ENCODE data around the gene VMP1.

VMP1 gene

DNA sequence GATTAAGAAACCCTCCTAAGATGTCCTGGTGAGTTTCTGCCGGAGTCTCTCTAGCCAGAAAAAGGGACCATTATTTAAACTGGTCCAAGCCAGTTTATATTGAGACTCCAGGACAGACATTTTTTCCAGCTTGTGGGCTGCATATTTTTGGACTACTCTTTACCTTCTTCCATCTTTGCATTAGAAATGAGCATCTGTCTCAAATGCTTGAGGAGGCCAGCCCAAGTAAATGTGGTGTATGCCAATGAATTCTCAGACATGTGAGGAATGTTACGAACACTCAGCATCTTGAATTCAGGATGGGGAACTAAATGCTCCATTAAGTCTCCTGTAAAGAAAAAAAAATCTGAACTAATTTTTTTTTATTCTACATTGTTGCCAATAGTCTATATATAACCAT, 166.9 kb downstream of the VMP1 start:
- no peak for DNase-seq

DNA sequence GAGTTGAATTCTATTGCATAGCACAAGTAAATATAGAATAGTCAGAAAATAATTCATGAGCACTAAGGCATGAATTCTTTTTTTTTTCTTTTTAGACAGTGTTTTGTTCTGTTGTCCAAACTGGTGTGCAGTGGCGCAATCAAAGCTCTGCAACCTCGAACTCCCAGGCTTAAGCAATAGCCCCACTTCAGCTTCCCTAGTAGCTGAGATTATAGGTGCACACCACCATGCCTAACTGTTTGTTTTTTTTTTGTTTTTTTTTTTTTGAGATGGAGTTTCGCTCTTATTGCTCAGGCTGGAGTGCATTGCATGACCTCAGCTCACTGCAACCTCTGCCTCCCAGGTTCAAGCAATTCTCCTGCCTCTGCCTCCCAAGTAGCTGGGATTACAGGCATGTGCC, 168.7 kb downstream of the VMP1 start:
- no peak for DNase-seq

DNA sequence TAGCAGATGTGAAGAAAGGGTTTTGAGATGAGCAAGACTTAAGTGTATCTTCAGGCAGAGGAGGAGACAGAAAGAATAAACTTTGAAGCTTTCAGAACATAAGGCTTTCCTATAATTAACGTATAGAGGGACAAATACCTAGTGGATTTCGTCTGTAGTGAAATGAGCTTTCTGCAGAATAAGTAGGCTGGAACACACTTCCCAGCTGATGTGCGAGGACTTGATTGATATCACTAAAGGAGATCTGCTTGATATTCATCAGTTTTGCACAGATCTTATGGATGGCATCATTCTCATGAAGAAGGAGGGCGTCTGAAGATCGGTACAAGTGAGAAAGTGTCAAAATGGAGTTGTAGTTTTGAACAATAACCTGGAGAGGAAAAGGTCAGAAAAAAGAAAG, 170.5 kb downstream of the VMP1 start:
- DNase-seq, result no peak

DNA sequence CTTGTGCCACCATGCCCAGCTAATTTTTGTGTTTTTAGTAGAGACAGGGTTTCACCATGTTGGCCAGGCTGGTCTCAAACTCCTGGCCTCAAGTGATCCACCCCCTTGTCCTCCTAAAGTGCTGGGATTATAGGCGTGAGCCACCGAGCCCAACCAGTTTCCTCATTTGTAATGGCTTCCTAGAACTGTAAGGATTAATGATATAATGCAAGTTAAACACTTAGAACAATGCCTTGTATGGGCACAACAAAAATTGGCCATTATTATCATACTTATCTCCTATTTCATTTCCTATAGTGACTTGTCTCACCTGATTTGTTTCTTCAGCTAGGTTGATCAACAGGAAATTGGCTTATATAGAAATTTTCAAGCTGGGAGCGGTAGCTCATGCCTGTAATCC, 171.2 kb downstream of the VMP1 start:
- DNase-seq, result no peak

GRCh38 chr17:59884861-59885260, 177.4 kb downstream of the VMP1 start:
- no peak for DNase-seq

- no peak for DNase-seq
Observed at GRCh38 chr17:59888145-59888750, 180.8 kb downstream of the VMP1 start.

- no peak for DNase-seq
Observed at GRCh38 chr17:59890720-59891119, 183.3 kb downstream of the VMP1 start.

All from NCI-H1417 treated with DMSO at 0.1 percent for 48 hours (cell line).